SW 1271 (cell line): ENCODE measurements around the gene RPL7L1.

Source experiments
- DNase-seq, 2 experiments: peaks; one replicate each; lab custom pipeline; 2025; lab: John Stamatoyannopoulos, UW

RPL7L1 gene

DNA sequence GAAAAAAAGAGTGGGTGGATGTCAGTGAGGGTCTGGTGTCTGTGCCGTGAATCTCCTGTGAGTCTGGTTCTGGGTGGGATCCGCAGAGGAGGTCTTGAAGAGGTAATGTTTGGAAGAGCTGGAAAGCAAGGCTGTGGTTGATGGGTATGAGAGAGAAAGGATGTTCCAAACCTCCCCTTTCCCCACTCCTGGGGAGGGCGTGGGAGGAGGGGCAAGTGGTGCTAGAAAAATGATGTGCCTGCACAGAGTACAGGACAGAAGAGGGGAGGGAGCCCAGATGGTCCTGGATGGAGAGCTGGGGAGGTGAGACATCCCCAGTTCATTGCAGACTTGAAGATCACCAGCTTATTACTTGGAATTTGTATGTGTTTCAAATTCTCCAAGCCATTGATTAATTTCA is 53.0 kb downstream of the RPL7L1 start:
- no peak for DNase-seq

DNA sequence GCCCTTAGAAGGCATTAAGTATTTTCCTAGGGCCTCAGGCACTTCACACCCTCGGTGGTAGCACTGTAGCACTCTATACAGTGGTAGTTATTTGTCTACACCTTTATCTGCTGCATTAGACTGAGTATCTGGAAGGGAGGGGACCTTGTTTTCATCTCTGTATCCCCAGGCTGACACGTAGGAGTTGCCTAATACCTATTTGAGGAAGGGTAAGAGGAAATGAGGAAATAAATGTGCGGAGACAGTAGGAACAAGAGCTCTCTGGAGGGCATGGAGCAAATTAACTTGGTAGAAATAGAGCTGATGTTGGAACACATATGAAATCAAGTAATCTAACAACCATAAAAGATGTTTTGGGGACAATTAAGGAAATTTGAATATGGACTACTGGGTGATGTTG is 53.8 kb downstream of the RPL7L1 start:
- DNase-seq: no peak

DNA sequence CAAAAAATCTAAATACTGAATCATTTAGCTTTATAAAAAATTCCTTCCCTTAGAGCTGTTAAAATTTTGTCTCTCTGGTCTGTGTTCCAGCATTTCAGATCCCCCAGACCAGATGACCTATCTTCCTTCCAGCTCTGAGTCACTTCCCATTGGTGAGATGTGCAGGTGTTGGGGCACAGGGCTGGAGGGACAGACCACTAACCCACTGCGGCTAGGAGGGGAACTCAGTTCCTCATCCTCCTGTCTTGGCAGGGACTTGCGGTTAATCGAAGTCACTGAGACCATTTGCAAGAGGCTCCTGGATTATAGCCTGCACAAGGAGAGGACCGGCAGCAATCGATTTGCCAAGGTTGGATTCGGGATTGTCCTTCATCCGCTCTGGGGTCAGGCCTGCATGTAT is 55.9 kb downstream of the RPL7L1 start:
- no peak for DNase-seq

DNA sequence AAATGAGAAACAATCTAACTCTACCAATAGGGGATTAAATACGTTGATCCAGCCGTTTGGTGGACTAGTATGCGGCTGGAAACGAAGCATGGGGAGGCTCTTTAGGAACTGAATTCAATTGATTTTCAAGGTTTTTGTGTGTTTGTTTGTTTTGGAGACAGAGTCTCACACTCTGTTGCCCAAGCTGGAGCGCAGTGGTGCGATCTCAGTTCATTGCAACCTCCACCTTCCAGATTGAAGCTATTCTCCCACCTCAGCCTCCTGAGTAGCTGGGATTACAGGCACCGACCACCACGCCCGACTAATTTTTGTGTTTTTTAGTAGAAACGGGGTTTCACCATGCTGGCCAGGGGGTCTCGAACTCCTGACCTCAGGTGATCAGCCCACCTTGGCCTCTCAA is 57.0 kb downstream of the RPL7L1 start:
- DNase-seq: no peak

DNA sequence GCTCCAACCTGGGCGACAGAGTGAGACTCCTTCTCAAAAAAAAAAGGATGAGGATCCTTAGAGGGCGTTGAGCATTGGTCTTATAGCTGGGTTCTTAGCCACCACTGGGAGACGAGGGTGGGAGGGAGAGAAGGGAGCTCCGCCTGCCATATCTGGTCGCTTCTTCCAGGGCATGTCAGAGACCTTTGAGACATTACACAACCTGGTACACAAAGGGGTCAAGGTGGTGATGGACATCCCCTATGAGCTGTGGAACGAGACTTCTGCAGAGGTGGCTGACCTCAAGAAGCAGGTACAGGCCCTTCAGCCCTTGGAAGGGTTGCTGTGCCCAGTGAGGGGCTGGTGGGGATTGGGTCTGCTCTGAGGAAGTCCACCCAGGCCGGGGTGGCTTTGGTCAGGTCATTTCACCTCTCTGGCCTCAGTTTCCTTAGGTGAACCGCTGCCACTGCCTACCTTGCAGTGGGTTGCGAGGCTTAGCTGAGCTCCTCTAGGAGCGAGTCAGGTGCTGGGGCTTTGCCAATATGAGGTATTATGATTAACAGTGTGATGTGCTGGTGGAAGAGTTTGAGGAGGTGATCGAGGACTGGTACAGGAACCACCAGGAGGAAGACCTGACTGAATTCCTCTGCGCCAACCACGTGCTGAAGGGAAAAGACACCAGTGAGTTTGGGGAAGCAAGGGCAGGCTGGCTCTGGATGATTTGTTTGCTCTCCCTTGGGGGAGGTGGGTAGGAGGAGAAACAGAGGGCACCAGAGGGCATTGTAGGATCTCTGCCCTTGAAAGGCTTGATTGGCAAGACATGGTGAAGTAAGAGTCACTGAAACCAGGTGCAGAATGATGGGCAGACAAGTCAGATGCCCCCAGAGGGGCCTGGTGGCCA is 58.4 kb downstream of the RPL7L1 start:
- no peak for DNase-seq

GRCh38 chr6:42938428-42938796 is 59.0 kb downstream of the RPL7L1 start:
- DNase-seq: no peak

- DNase-seq: no peak
Observed at GRCh38 chr6:42938987-42939809, 59.8 kb downstream of the RPL7L1 start.
